Activated T-helper 1 cell treated with anti-CD3 and anti-CD28 coated beads, Interleukin-12 subunit alpha, Interleukin-12 subunit beta, Interleukin-2, Interleukin-4 antibody, amounts not matched to agents 30 ng/mL and 10 ng/mL and 1 ng/mL, durations not matched to agents 14 hours and 24 hours and 36 hours (primary cell): ENCODE measurements around the gene NSL1. TPM values are rescaled to one million over a fixed set of nuclear protein-coding genes. Genes with fewer than 3 reads are reported as not detected.
"Not testable (repeated sequence)": the region's sequence is repeated elsewhere in the genome, so short reads cannot be mapped to it uniquely, and the experiment has no call there.

Source experiments
- DNase-seq: peaks from one replicate; pipeline ENCODE4 v3.0.0; 2021; ENCODE audit warnings: low spot score
- H3K27ac Mint-ChIP-seq: one replicate; pipeline ENCODE4 v1.8.0; 2021; ENCODE audit warnings: mild to moderate bottlenecking, mixed read lengths
- H3K27me3 Mint-ChIP-seq: one replicate; pipeline ENCODE4 v1.8.0; 2022; ENCODE audit warnings: mild to moderate bottlenecking, moderate library complexity, mixed read lengths; ENCODE audit not compliant: insufficient read depth
- H3K36me3 Mint-ChIP-seq: one replicate; pipeline ENCODE4 v1.8.0; 2021; ENCODE audit warnings: low read depth, mixed read lengths
- H3K4me1 Mint-ChIP-seq: one replicate; pipeline ENCODE4 v1.8.0; 2021; ENCODE audit warnings: low read depth, mixed read lengths
- H3K4me3 Mint-ChIP-seq: one replicate; pipeline ENCODE4 v1.8.0; 2021; ENCODE audit warnings: mild to moderate bottlenecking, moderate library complexity, mixed read lengths
- H3K9me3 Mint-ChIP-seq: one replicate; pipeline ENCODE4 v1.8.0; 2021; ENCODE audit warnings: mixed read lengths
- intact Hi-C: fragments of 100-400 bp; cut with micrococcal nuclease; formaldehyde crosslinking; loops from one replicate; pipeline ENCODE4 v1.15.1; 2024
- total RNA-seq: library from RNA; stranded (reverse); gene quantifications from 2 replicates; pipeline ENCODE4 v1.2.3, GENCODE V29; 2022

NSL1 gene
- total RNA-seq, result 40.2 and 44.7 TPM in 2 replicates

- intact Hi-C loops, result loop anchor here (1.0 to 10.0 kb wide), 12 partner anchors 22 to 1117 kb away; partner anchors contain the start of genes ANGEL2, ATF3, DTL and FLVCR1
- Mint-ChIP-seq H3K9me3 (peaks cover 4% of the 10 kb centered on the region), H3K27me3 (no peaks in the 10 kb centered on the region), H3K4me3 (peak within 1 kb of the TSS; percentile 99), H3K36me3 (peaks cover 15% of the 10 kb centered on the region), H3K27ac (peak within 1 kb of the TSS; percentile 98), H3K4me1 (peaks cover 30% of the 10 kb centered on the region)
- peak; percentile 93 for DNase-seq
Observed at GRCh38 chr1:212791676-212792395, at the start of gene NSL1, which contains the start of gene TATDN3. Gene NSL1, minus strand, starts transcription at chr1:212791777. Its CDS starts 14 bp downstream, at chr1:212791763. Gene TATDN3, plus strand, starts transcription at chr1:212791894. Its CDS starts 28 bp downstream, at chr1:212791922.

DNA sequence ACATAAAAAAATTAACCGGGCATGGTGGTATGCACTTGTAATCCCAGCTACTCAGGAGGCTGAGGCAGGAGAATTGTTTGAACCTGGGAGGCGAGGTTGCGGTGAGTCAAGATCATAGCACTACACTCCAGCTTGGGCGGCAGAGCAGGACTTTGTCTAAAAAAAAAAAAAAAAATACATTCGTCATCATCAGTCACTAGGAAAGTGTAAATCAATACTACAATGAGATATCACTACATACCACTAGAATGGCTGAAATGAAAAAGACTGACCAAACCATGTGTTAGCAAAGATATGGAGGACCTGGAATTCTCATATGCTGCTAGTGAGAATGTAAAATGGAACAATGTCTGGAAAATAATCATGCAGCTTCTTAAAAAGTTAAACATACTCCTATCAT lies 46.6 kb upstream of the NSL1 start:
- no peak for DNase-seq
- no peaks in the 10 kb centered on the region for H3K4me1 Mint-ChIP-seq
- intact Hi-C loops, result no loop called here

DNA sequence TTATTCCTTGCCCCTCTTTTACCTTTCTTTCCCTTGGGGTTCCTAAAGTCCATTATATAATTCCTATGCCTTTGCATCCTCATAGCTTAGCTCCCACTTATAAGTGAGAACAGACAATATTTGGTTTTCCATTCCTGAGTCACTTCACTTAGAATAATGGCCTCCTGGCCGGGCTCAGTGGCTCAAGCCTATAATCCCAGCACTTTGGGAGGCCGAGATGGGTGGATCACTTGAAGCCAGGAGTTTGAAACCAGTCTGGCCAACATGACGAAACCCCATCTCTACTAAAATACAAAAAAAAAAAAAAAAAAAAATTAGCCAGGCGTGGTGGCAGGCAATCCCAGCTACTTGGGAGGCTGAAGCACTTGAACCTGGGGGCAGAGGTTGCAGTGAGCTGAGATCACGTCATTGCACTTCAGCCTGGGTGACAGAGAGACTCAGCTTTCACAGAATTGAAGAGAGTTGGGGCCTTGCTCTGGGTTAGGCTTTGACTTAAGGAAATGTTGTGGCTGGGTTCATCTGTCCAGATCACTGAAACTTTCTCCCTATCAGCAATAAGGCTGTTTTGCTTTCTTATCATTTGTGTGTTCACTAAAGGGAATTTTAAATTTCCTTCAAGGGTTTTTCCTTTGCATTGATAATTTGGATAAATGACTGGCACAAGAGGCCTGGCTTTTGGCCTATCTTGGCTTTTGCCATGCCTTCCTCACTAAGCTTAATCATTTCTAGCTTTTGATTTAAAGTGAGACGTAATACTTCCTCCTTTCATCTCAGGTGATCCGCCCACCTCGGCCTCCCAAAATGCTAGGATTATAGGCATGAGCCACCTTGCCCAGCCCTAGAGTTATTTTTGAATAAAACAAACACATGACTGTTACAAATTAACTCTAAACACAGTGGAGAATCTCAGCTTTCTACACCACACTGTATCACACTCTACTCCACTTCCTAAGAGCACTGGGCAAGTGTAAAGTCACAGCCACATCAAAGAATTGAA lies 41.9 kb upstream of the NSL1 start:
- H3K27me3 Mint-ChIP-seq, intact Hi-C loops, DNase-seq, H3K4me1 Mint-ChIP-seq, H3K27ac Mint-ChIP-seq, H3K9me3 Mint-ChIP-seq, H3K36me3 Mint-ChIP-seq, H3K4me3 Mint-ChIP-seq: not testable (repeated sequence)

More for the DNA sequence above, 46.6 kb upstream of the NSL1 start:
- Mint-ChIP-seq H3K27ac (no peak overlapping the region), H3K9me3 (no peaks in the 10 kb centered on the region), H3K27me3 (peaks cover 7% of the 10 kb centered on the region), H3K36me3 (no peaks in the 10 kb centered on the region), H3K4me3 (no peak overlapping the region)

DNA sequence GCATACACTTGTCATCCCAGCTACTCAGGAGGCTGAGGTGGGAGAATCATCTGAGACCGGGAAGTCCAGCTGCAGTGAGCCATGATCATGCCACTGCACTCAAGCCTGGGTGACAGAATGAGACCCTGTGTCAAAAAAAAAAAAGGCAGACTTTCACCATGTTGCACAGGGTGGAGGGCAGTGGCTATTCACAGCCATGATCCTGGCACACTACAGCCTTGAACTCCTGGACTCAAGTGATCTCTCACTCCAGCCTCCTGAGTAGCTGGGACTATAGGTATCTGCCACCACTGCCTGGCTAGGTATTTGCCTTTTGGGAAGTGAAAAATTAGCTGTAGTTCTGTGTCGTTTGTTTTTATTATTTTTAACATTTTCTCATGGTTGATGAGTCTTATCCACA lies 36.8 kb upstream of the NSL1 start:
- Mint-ChIP-seq H3K36me3 (peaks cover 2% of the 10 kb centered on the region), H3K9me3 (peaks cover 20% of the 10 kb centered on the region), H3K27ac (no peak overlapping the region), H3K4me1 (no peaks in the 10 kb centered on the region), H3K4me3 (no peak overlapping the region), H3K27me3 (peaks cover 10% of the 10 kb centered on the region)
- intact Hi-C loops, result no loop called here
- no peak for DNase-seq

GRCh38 chr1:212827831-212828278 lies 36.3 kb upstream of the NSL1 start:
- H3K4me3 Mint-ChIP-seq, result no peak overlapping the region
- DNase-seq, result no peak
- H3K4me1 Mint-ChIP-seq, result no peaks in the 10 kb centered on the region
- H3K27me3 Mint-ChIP-seq, result peaks cover 10% of the 10 kb centered on the region
- H3K27ac Mint-ChIP-seq, result no peak overlapping the region
- peaks cover 2% of the 10 kb centered on the region for H3K36me3 Mint-ChIP-seq
- H3K9me3 Mint-ChIP-seq, result peaks cover 20% of the 10 kb centered on the region
- intact Hi-C loops, result no loop called here

DNA sequence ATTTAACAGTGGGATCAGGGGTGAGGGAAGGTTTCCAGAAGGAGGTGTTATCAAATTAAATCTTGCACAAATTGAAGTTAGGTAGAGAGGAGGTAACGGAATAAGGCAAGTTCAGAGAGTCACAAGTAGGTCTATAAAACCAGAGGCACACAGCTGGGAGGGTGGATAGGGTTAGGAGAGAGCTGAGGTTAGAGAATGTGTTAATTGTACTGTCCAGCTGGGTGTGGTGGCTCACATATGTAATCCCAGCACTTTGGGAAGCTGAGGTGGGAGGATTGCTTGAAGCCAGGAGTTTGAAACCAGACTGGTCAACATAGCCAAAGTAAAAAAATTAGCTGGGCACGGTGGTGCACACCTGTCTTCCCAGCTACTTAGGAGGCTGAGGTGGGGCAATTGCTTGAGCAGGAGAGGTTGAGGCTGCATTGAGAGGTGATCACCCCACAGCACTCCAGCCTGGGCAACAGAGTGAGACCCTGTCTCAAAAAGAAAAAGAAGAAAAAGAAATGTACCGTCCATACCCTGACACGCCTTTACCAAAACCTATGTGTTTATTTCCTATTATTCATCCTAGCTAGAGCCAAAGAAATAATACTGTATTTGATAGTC lies 35.7 kb upstream of the NSL1 start:
- no peak for DNase-seq
- H3K4me1 Mint-ChIP-seq, result no peaks in the 10 kb centered on the region
- H3K4me3 Mint-ChIP-seq, result no peak overlapping the region
- intact Hi-C loops, result no loop called here
- H3K27me3 Mint-ChIP-seq, result peaks cover 10% of the 10 kb centered on the region
- H3K9me3 Mint-ChIP-seq, result peaks cover 20% of the 10 kb centered on the region
- H3K27ac Mint-ChIP-seq, result no peak overlapping the region
- peaks cover 2% of the 10 kb centered on the region for H3K36me3 Mint-ChIP-seq

DNA sequence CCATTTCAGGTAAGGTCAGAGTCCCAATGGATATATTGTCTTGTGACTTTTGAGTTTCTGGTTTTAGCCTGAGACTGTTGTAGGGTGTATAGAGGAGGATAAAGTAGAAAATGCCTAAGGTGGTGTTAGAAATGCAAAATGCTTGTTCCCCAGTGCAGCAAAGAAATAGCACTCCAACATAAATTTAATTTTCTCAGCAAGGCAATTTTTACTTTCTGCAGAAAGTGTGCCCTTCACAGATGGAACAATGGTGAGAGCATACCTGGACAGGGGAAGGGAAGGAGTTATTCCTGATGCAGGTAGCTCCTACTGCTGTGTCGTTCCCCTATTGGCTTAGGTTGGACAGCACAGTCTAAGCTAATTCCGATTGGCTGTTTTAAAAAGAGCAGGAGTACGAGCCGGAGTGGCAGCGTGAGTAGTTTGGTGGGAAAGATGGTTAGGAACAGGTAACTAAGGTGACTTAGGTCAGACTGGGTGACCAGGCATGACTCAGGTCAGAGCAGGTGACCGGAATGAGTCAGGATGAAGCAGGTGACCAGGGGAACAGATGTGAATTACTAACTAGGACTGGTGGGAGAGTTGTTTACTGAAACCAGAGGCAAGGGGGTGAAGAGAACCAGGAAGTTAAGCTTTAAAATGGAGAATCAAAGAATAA lies 34.3 kb upstream of the NSL1 start:
- Mint-ChIP-seq H3K27me3 (peaks cover 10% of the 10 kb centered on the region), H3K36me3 (peaks cover 2% of the 10 kb centered on the region)
- intact Hi-C loops, result no loop called here

DNA sequence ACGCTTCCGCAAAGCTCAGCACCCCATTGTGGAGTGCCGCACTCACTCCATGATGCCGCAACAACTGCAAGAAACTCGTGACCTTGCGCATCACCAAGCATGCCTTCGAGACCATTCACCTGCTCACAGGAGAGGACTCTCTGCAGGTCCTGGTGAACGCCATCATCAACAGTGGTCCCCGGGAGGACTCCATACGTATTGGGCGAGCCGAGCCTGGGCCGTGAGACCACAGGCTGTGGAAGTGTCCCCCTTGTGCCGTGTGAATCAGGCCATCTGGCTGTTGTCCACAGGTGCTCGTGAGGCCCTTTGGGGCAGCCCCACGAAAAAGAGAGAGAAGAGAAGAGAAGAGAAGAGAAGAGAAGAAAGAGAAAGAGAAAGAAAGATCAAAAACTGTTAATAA lies 32.6 kb upstream of the NSL1 start:
- H3K4me3 Mint-ChIP-seq, result no peak overlapping the region
- H3K9me3 Mint-ChIP-seq, result peaks cover 20% of the 10 kb centered on the region
- DNase-seq, result no peak
- peaks cover 7% of the 10 kb centered on the region for H3K4me1 Mint-ChIP-seq
- peaks cover 10% of the 10 kb centered on the region for H3K27me3 Mint-ChIP-seq
- H3K36me3 Mint-ChIP-seq, result peaks cover 2% of the 10 kb centered on the region
- H3K27ac Mint-ChIP-seq, result no peak overlapping the region
- intact Hi-C loops, result no loop called here

More for the DNA sequence above, 34.3 kb upstream of the NSL1 start:
- DNase-seq, result no peak
- Mint-ChIP-seq H3K27ac (no peak overlapping the region), H3K4me1 (no peaks in the 10 kb centered on the region), H3K4me3 (no peak overlapping the region), H3K9me3 (peaks cover 20% of the 10 kb centered on the region)

- peaks cover 7% of the 10 kb centered on the region for H3K27me3 Mint-ChIP-seq
- peaks cover 20% of the 10 kb centered on the region for H3K9me3 Mint-ChIP-seq
- H3K27ac Mint-ChIP-seq, result no peak overlapping the region
- intact Hi-C loops, result no loop called here
- peaks cover 7% of the 10 kb centered on the region for H3K4me1 Mint-ChIP-seq
- H3K4me3 Mint-ChIP-seq, result no peak overlapping the region
- H3K36me3 Mint-ChIP-seq, result peaks cover 4% of the 10 kb centered on the region
- no peak for DNase-seq
Observed at GRCh38 chr1:212822956-212823355, 31.4 kb upstream of the NSL1 start.

DNA sequence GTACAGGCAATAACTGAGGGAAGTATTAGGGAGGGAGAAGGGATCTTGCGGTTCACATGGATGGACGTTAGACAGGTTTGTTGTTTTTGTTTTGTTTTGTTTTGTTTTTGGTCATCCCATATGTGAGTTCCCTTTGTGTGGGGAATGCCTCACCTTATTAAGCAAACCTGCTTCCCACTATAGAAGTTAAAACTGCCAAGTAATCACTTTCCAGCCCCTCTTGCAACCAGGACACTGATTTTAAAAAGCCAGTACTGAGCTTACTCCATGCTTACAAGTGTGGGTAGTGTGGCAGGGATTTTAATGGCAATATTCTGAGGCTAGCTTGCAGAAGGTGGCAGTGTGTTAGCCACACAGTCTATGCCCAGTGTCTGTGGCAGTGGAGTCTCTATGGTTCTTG lies 29.4 kb upstream of the NSL1 start:
- peaks cover 7% of the 10 kb centered on the region for H3K4me1 Mint-ChIP-seq

GRCh38 chr1:212819726-212820125 lies 28.1 kb upstream of the NSL1 start:
- Mint-ChIP-seq H3K4me3 (no peak overlapping the region), H3K9me3 (peaks cover 8% of the 10 kb centered on the region), H3K36me3 (peaks cover 6% of the 10 kb centered on the region), H3K4me1 (peaks cover 7% of the 10 kb centered on the region), H3K27ac (no peak overlapping the region), H3K27me3 (peaks cover 4% of the 10 kb centered on the region)
- no peak for DNase-seq
- intact Hi-C loops, result no loop called here

More for the DNA sequence above, 29.4 kb upstream of the NSL1 start:
- intact Hi-C loops, result no loop called here
- Mint-ChIP-seq H3K9me3 (peaks cover 15% of the 10 kb centered on the region), H3K36me3 (peaks cover 6% of the 10 kb centered on the region), H3K27me3 (peaks cover 4% of the 10 kb centered on the region), H3K4me3 (no peak overlapping the region), H3K27ac (no peak overlapping the region)
- DNase-seq, result no peak

- Mint-ChIP-seq H3K4me1 (peaks cover 7% of the 10 kb centered on the region), H3K9me3 (no peaks in the 10 kb centered on the region), H3K27ac (no peak overlapping the region), H3K4me3 (no peak overlapping the region), H3K36me3 (peaks cover 4% of the 10 kb centered on the region), H3K27me3 (peaks cover 4% of the 10 kb centered on the region)
- intact Hi-C loops, result no loop called here
- DNase-seq, result no peak
Observed at GRCh38 chr1:212816567-212817278, 25.1 kb upstream of the NSL1 start.
